Measurements from ENCODE around the gene CSE1L. TPM values are rescaled to one million over a fixed set of nuclear protein-coding genes. Genes with fewer than 3 reads are reported as not detected.

Gene CSE1L
- total RNA-seq, 4 donors from 2014 or later, result 24.3 to 62.0 (median 29.8) TPM

GRCh38 chr20:49028684-49029083 lies 17.4 kb upstream of the CSE1L start:
- no peak for TF ChIP-seq CTCF (IDR thresholded peaks at IDR 0.05; ENCODE audit: low read depth)

- TF ChIP-seq CTCF (IDR thresholded peaks at IDR 0.05; ENCODE audit: low read depth), result no peak
Measured at GRCh38 chr20:49029203-49029602, 16.9 kb upstream of the CSE1L start.

GRCh38 chr20:49030954-49031619 lies 15.0 kb upstream of the CSE1L start:
- no peak for TF ChIP-seq CTCF (IDR thresholded peaks at IDR 0.05; ENCODE audit: low read depth)

GRCh38 chr20:49032455-49032854 lies 13.7 kb upstream of the CSE1L start:
- TF ChIP-seq CTCF (IDR thresholded peaks at IDR 0.05; ENCODE audit: low read depth), result no peak

- no peak for TF ChIP-seq CTCF (IDR thresholded peaks at IDR 0.05; ENCODE audit: low read depth)
Measured at GRCh38 chr20:49034070-49034732, 11.9 kb upstream of the CSE1L start.

GRCh38 chr20:49037962-49038387 lies 8.1 kb upstream of the CSE1L start:
- no peak for TF ChIP-seq CTCF (IDR thresholded peaks at IDR 0.05; ENCODE audit: low read depth)

- no peak for TF ChIP-seq CTCF (IDR thresholded peaks at IDR 0.05; ENCODE audit: low read depth)
Measured at GRCh38 chr20:49039854-49040253, 6.3 kb upstream of the CSE1L start.

Data from subcutaneous adipose tissue (tissue), 4 donors.